ENCODE measurements around the gene HIP1R. TPM values are rescaled to one million over a fixed set of nuclear protein-coding genes. Genes with fewer than 3 reads are reported as not detected.

The HIP1R gene
- polyA plus RNA-seq, 1 of the 3 experiments (the other 2 are of a cell fraction) = 20.6 TPM

GRCh38 chr12:122853582-122854245 lies 18.5 kb downstream of the HIP1R start:
- Histone ChIP-seq H4K20me1 (ENCODE audit: insufficient read depth) (no peaks in the 10 kb centered on the region), H3K4me3 (ENCODE audit: low read depth in 2 of 2, low read length in 1 of 2) (no peak overlapping the region; a peak in 1 of 4 replicates), H3K9me3 (no peaks in the 10 kb centered on the region), H2AFZ (ENCODE audit: low read depth) (no peak overlapping the region), H3K9me2 (no peaks in the 10 kb centered on the region), H3K36me3 (replicated peaks in 1 of 2; ENCODE audit: control insufficient read depth in 1 of 2, insufficient read depth in 2 of 2, low read length in 1 of 2) (no peaks in the 10 kb centered on the region), H3K9ac (no peak overlapping the region), H3K4me2 (no peak overlapping the region), H3K4me1 (ENCODE audit: control insufficient read depth in 1 of 2, insufficient read depth in 2 of 2, low read depth in 1 of 2, low read length in 1 of 2) (peaks cover 10 to 41% of the 10 kb centered on the region in 2 experiments; a peak in 2 of 4 replicates), H3F3A (replicated peaks; ENCODE audit: insufficient read depth) (peaks cover 9% of the 10 kb centered on the region), H3K27me3 (ENCODE audit: insufficient read depth) (no peaks in the 10 kb centered on the region), H3K79me2 (ENCODE audit: insufficient read depth) (no peaks in the 10 kb centered on the region), H3K27ac (ENCODE audit: low read depth in 2 of 2, low read length in 1 of 2) (peak overlapping the region in 1 of 2 experiments; percentile 83; a peak in 2 of 4 replicates)
- WGBS (ENCODE audit: low lambda C conversion rate) = 94% methylated on average over 12 of the region's 17 CpGs
- TF ChIP-seq IRF3 (IDR thresholded peaks at IDR 0.05; ENCODE audit: low read depth, low read length) (no peak), MXI1 (IDR thresholded peaks at IDR 0.05; ENCODE audit: low read depth, low read length) (no peak), SMC3 (IDR thresholded peaks at IDR 0.05; ENCODE audit: low read depth, low read length) (no peak), MEF2A (IDR thresholded peaks at IDR 0.05; ENCODE audit: borderline replicate concordance, low read depth) (no peak), USF1 (IDR thresholded peaks at IDR 0.05; ENCODE audit: borderline replicate concordance, low read depth) (no peak), JUND (IDR thresholded peaks at IDR 0.05) (no peak), EP300 (IDR thresholded peaks at IDR 0.05; ENCODE audit: borderline replicate concordance in 1 of 2, low read depth in 1 of 2, low read length in 1 of 2) (no peak), POLR2AphosphoS5 (IDR thresholded peaks at IDR 0.05; ENCODE audit: low read depth, low read length) (no peak), FOXM1 (IDR thresholded peaks at IDR 0.05; ENCODE audit: low read depth) (no peak), USF2 (IDR thresholded peaks at IDR 0.05; ENCODE audit: borderline replicate concordance, low read depth, low read length) (no peak), RXRA (IDR thresholded peaks at IDR 0.05; ENCODE audit: borderline replicate concordance, low read depth) (no peak), CHD2 (IDR thresholded peaks at IDR 0.05; ENCODE audit: low read length, partially characterized antibody) (no peak)
- peak; percentile 40 for DNase-seq
- POLR2A ChIA-PET = interaction anchor here (0.8 to 1.6 kb wide), 2 partner anchors 13 to 18 kb away, joined by 3 to 7 read pairs; no protein-coding TSS in a partner anchor
- CTCF ChIA-PET = interaction anchor here (0.9 to 5.2 kb wide), 9 partner anchors 9 to 99 kb away, joined by 3 to 37 read pairs (median 5); partner anchors contain the start of gene HIP1R

GRCh38 chr12:122854554-122854953 lies 19.3 kb downstream of the HIP1R start:
- no peak overlapping the region for H3K4me2 ChIP-seq
- H2AFZ ChIP-seq (ENCODE audit: low read depth) = no peak overlapping the region
- no peak overlapping the region; a peak in 1 of 4 replicates for H3K27ac ChIP-seq (ENCODE audit: low read depth in 2 of 2, low read length in 1 of 2)
- H3K4me3 ChIP-seq (ENCODE audit: low read depth in 2 of 2, low read length in 1 of 2) = no peak overlapping the region
- no peaks in the 10 kb centered on the region for H3K9me2 ChIP-seq
- H3K4me1 ChIP-seq (ENCODE audit: control insufficient read depth in 1 of 2, insufficient read depth in 2 of 2, low read depth in 1 of 2, low read length in 1 of 2) = peaks cover 10 to 41% of the 10 kb centered on the region in 2 experiments; a peak in 2 of 4 replicates
- no peaks in the 10 kb centered on the region for H3K9me3 ChIP-seq
- no peak for DNase-seq
- WGBS (ENCODE audit: low lambda C conversion rate) = 92% methylated on average over 13 of the region's 17 CpGs
- peaks cover 9% of the 10 kb centered on the region for H3F3A ChIP-seq (replicated peaks; ENCODE audit: insufficient read depth)
- ChIA-PET CTCF (interaction anchor here (1.3 to 5.2 kb wide), 4 partner anchors 10 to 61 kb away, joined by 3 to 37 read pairs (median 5); no protein-coding TSS in a partner anchor), POLR2A (interaction anchor here (1.6 kb wide), 1 partner anchor 18 kb away, joined by 7 read pairs; no protein-coding TSS in a partner anchor)
- no peaks in the 10 kb centered on the region for H3K79me2 ChIP-seq (ENCODE audit: insufficient read depth)
- no peaks in the 10 kb centered on the region for H4K20me1 ChIP-seq (ENCODE audit: insufficient read depth)
- H3K9ac ChIP-seq = no peak overlapping the region
- no peaks in the 10 kb centered on the region for H3K27me3 ChIP-seq (ENCODE audit: insufficient read depth)
- peaks cover 0 to 5% of the 10 kb centered on the region in 2 experiments for H3K36me3 ChIP-seq (replicated peaks in 1 of 2; ENCODE audit: control insufficient read depth in 1 of 2, insufficient read depth in 2 of 2, low read length in 1 of 2)
- no peak for TF ChIP-seq MEF2A (IDR thresholded peaks at IDR 0.05; ENCODE audit: borderline replicate concordance, low read depth)
- no peak for TF ChIP-seq TCF12 (IDR thresholded peaks at IDR 0.05)
- no peak for TF ChIP-seq EZH2phosphoT487 (IDR thresholded peaks at IDR 0.05; ENCODE audit: borderline replicate concordance, low read depth)
- no peak for TF ChIP-seq ZBTB33 (IDR thresholded peaks at IDR 0.05; ENCODE audit: borderline replicate concordance, low read depth)
- TF ChIP-seq PBX3 (IDR thresholded peaks at IDR 0.05) = no peak
- no peak for TF ChIP-seq USF1 (IDR thresholded peaks at IDR 0.05; ENCODE audit: borderline replicate concordance, low read depth)
- TF ChIP-seq FOXM1 (IDR thresholded peaks at IDR 0.05; ENCODE audit: low read depth) = no peak
- no peak for TF ChIP-seq RXRA (IDR thresholded peaks at IDR 0.05; ENCODE audit: borderline replicate concordance, low read depth)
